Measurements from ENCODE around the gene SART3. TPM values are rescaled to one million over a fixed set of nuclear protein-coding genes. Genes with fewer than 3 reads are reported as not detected.

The SART3 gene
- total and polyA plus RNA-seq, 2 donors from 2014 or later, result 14.9 to 59.1 TPM

DNA sequence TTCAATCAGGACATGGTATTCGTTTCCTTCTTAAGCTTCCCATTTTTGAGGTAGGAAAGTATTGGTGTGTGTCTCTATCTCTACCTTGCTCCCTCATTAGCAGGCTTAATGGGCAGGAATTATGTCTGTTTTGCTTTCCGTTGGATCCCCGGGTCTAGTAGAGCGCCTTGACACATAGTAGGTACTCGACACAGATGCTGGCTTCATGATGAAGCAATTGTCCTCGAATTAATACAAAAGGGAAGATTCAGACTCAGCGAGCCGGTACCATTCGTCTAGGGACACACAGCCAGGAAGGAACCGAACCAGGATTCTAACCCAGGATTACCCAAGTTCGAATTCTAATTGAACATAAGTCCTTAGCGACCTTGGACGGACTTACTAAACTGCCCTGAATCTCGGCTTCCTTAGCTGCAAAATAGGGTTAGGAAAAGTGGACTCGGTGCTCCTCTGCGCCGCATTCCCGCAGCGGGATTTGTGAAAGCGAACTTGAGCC lies 927 bp upstream of the SART3 start:
- DNase-seq, result no peak
- TF ChIP-seq, protein P1, sequence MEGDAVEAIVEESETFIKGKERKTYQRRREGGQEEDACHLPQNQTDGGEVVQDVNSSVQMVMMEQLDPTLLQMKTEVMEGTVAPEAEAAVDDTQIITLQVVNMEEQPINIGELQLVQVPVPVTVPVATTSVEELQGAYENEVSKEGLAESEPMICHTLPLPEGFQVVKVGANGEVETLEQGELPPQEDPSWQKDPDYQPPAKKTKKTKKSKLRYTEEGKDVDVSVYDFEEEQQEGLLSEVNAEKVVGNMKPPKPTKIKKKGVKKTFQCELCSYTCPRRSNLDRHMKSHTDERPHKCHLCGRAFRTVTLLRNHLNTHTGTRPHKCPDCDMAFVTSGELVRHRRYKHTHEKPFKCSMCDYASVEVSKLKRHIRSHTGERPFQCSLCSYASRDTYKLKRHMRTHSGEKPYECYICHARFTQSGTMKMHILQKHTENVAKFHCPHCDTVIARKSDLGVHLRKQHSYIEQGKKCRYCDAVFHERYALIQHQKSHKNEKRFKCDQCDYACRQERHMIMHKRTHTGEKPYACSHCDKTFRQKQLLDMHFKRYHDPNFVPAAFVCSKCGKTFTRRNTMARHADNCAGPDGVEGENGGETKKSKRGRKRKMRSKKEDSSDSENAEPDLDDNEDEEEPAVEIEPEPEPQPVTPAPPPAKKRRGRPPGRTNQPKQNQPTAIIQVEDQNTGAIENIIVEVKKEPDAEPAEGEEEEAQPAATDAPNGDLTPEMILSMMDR (IDR thresholded peaks at IDR 0.05; ENCODE audit: borderline replicate concordance, extremely low read depth, insufficient read depth), result no peak
- Histone ChIP-seq H3K27ac (ENCODE audit: low read depth in 2 of 2, low read length in 2 of 2) (peak overlapping the region; percentile 92 to 97), H3K4me3 (ENCODE audit: low read length in 3 of 3) (peak overlapping the region; percentile 83 to 99 (median 98)), H3K9me3 (ENCODE audit: control insufficient read depth in 2 of 3, insufficient read depth in 1 of 3, low read length in 3 of 3) (no peaks in the 10 kb centered on the region), H3K9ac (ENCODE audit: low read length in 3 of 3) (peak overlapping the region; percentile 37 to 99 (median 95)), H3K36me3 (ENCODE audit: control insufficient read depth in 2 of 3, insufficient read depth in 3 of 3, low read length in 3 of 3) (peaks cover 10 to 26% (median 22%) of the 10 kb centered on the region in 3 donors), H3K4me1 (ENCODE audit: control insufficient read depth in 2 of 3, insufficient read depth in 2 of 3, low read depth in 1 of 3, low read length in 3 of 3) (peaks cover 0 to 36% (median 28%) of the 10 kb centered on the region in 3 donors), H3K27me3 (ENCODE audit: control insufficient read depth, insufficient read depth, low read length) (no peaks in the 10 kb centered on the region)
- FAIRE-seq, result no peak
- intact Hi-C loops (cut with DNase I), result no loop called here

DNA sequence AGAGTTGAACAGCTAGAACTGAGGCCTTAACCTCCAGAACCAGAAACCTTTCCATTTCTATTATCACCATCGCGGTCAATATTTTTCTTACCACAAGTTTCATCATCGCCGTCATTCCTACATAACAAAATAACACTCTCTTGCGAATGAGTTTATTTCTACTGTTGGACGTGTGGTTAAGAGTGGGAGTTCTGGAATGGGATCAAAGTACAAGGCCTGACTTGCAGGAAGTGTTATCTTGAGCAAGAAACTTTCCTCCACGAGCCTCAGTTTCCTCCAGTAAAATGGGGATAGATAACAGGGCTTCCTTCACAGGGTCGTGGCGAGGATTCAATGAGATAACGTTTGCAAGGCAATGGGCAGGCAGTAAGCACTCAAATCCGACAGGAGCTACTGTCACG lies 652 bp downstream of the SART3 start:
- H3K9me3 ChIP-seq (ENCODE audit: control insufficient read depth in 2 of 3, insufficient read depth in 1 of 3, low read length in 3 of 3), result no peaks in the 10 kb centered on the region
- peak overlapping the region; percentile 83 to 99 (median 98) for H3K4me3 ChIP-seq (ENCODE audit: low read length in 3 of 3)
- H3K4me1 ChIP-seq (ENCODE audit: control insufficient read depth in 2 of 3, insufficient read depth in 2 of 3, low read depth in 1 of 3, low read length in 3 of 3), result peaks cover 0 to 27% (median 14%) of the 10 kb centered on the region in 3 donors
- H3K9ac ChIP-seq (ENCODE audit: low read length in 3 of 3), result peak overlapping the region; percentile 75 to 99 (median 95)
- peaks cover 7 to 14% (median 13%) of the 10 kb centered on the region in 3 donors for H3K36me3 ChIP-seq (ENCODE audit: control insufficient read depth in 2 of 3, insufficient read depth in 3 of 3, low read length in 3 of 3)
- DNase-seq (peak in 1 of 5 donors; percentile 25), FAIRE-seq (no peak)
- intact Hi-C loops (cut with DNase I), result no loop called here
- no peak overlapping the region for H3K27ac ChIP-seq (ENCODE audit: low read depth in 2 of 2, low read length in 2 of 2)
- no peaks in the 10 kb centered on the region for H3K27me3 ChIP-seq (ENCODE audit: control insufficient read depth, insufficient read depth, low read length)
- TF ChIP-seq, protein P1 (IDR thresholded peaks at IDR 0.05; ENCODE audit: borderline replicate concordance, extremely low read depth, insufficient read depth), result no peak

DNA sequence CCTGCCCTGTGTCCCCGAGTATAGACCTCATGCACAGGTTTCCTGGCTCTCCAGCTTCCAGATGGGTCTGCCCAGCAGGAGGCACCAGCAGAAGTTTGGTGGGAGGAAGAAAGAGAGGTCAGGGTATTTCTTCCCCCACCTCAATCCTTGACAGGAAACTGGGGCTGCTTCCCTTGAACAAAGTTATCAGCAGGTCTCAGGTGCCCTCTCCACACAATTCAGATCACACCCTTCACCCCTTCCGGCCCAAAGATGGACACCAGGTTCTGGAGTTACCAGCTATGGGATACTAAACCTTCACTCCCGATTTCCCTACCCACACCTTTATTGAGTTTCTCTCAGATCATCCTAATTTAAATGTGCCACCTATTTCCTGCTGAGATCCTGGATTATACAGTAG lies 1.2 kb downstream of the SART3 start:
- H3K27ac ChIP-seq (ENCODE audit: low read depth in 2 of 2, low read length in 2 of 2), result no peak overlapping the region

More for the DNA sequence above, 1.2 kb downstream of the SART3 start:
- DNase-seq (no peak), FAIRE-seq (no peak)
- TF ChIP-seq, protein P1 (IDR thresholded peaks at IDR 0.05; ENCODE audit: borderline replicate concordance, extremely low read depth, insufficient read depth), result no peak
- intact Hi-C loops (cut with DNase I), result no loop called here
- Histone ChIP-seq H3K9me3 (ENCODE audit: control insufficient read depth in 2 of 3, insufficient read depth in 1 of 3, low read length in 3 of 3) (no peaks in the 10 kb centered on the region), H3K4me3 (ENCODE audit: low read length in 3 of 3) (peak overlapping the region; percentile 83 to 99 (median 98)), H3K27me3 (ENCODE audit: control insufficient read depth, insufficient read depth, low read length) (no peaks in the 10 kb centered on the region), H3K9ac (ENCODE audit: low read length in 3 of 3) (peak overlapping the region in 2 of 3 donors; percentile 95 to 99), H3K36me3 (ENCODE audit: control insufficient read depth in 2 of 3, insufficient read depth in 3 of 3, low read length in 3 of 3) (peaks cover 3 to 9% (median 8%) of the 10 kb centered on the region in 3 donors), H3K4me1 (ENCODE audit: control insufficient read depth in 2 of 3, insufficient read depth in 2 of 3, low read depth in 1 of 3, low read length in 3 of 3) (peaks cover 0 to 27% (median 14%) of the 10 kb centered on the region in 3 donors)

Measured in kidney (tissue), 14 donors.